Measurements from ENCODE around the gene AKAP8L.

DNA sequence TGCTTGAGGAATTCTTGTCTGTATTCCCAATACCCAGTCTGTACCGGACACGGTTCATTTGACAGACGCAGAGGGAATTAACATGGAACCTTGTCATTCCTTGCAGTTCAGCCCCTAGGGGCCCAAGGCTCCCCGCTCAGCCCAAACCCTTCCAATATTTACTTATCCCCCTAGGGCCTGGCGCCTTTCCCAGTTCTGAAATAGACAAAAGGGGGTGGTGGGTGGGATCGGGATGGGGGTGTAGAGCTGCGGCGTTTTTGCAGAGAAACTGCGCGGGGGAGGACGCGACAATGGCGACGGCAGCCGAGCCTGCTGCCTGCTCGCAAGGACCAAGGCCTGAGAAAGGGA, 583 bp downstream of the AKAP8L start:
- TF ChIP-seq, protein P1, sequence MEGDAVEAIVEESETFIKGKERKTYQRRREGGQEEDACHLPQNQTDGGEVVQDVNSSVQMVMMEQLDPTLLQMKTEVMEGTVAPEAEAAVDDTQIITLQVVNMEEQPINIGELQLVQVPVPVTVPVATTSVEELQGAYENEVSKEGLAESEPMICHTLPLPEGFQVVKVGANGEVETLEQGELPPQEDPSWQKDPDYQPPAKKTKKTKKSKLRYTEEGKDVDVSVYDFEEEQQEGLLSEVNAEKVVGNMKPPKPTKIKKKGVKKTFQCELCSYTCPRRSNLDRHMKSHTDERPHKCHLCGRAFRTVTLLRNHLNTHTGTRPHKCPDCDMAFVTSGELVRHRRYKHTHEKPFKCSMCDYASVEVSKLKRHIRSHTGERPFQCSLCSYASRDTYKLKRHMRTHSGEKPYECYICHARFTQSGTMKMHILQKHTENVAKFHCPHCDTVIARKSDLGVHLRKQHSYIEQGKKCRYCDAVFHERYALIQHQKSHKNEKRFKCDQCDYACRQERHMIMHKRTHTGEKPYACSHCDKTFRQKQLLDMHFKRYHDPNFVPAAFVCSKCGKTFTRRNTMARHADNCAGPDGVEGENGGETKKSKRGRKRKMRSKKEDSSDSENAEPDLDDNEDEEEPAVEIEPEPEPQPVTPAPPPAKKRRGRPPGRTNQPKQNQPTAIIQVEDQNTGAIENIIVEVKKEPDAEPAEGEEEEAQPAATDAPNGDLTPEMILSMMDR (IDR thresholded peaks at IDR 0.05), result no peak
- TF ChIP-seq GABPB1 (CRISPR knock-in tag; IDR thresholded peaks at IDR 0.05) (no peak), MAX (CRISPR knock-in tag; IDR thresholded peaks at IDR 0.05) (no peak), JUN (CRISPR knock-in tag; IDR thresholded peaks at IDR 0.05) (no peak), FOXK1 (CRISPR knock-in tag; IDR thresholded peaks at IDR 0.05) (no peak)
